Measurements from ENCODE around the gene ZNF8. TPM values are rescaled to one million over a fixed set of nuclear protein-coding genes. Genes with fewer than 3 reads are reported as not detected.
"Not testable (repeated sequence)": the region's sequence is repeated elsewhere in the genome, so short reads cannot be mapped to it uniquely, and the experiment has no call there.

Gene ZNF8
- total and polyA plus RNA-seq, 11 donors = 2.6 to 7.8 (median 5.2) TPM

- intact Hi-C loops (cut with DNase I) = no loop called here
- TF ChIP-seq POLR2A (IDR thresholded peaks at IDR 0.05) = no peak
- TF ChIP-seq, protein P1, sequence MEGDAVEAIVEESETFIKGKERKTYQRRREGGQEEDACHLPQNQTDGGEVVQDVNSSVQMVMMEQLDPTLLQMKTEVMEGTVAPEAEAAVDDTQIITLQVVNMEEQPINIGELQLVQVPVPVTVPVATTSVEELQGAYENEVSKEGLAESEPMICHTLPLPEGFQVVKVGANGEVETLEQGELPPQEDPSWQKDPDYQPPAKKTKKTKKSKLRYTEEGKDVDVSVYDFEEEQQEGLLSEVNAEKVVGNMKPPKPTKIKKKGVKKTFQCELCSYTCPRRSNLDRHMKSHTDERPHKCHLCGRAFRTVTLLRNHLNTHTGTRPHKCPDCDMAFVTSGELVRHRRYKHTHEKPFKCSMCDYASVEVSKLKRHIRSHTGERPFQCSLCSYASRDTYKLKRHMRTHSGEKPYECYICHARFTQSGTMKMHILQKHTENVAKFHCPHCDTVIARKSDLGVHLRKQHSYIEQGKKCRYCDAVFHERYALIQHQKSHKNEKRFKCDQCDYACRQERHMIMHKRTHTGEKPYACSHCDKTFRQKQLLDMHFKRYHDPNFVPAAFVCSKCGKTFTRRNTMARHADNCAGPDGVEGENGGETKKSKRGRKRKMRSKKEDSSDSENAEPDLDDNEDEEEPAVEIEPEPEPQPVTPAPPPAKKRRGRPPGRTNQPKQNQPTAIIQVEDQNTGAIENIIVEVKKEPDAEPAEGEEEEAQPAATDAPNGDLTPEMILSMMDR (IDR thresholded peaks at IDR 0.05) = no peak
- Histone ChIP-seq H3K27ac (no peak overlapping the region), H3K36me3 (peaks cover 9 to 100% (median 97%) of the 10 kb centered on the region in 9 donors), H3K9me3 (peaks cover 4 to 100% (median 99%) of the 10 kb centered on the region in 12 donors), H3K4me3 (no peak overlapping the region), H3K27me3 (no peaks in the 10 kb centered on the region), H3K4me1 (no peaks in the 10 kb centered on the region)
- DNase-seq (no peak), ATAC-seq (no peak)
- WGBS, 4 donors = 95 to 99% (median 97%) methylated on average over 3 of the region's 3 CpGs
Measured at GRCh38 chr19:58248886-58249285, 29.9 kb upstream of the ZNF8 start.

DNA sequence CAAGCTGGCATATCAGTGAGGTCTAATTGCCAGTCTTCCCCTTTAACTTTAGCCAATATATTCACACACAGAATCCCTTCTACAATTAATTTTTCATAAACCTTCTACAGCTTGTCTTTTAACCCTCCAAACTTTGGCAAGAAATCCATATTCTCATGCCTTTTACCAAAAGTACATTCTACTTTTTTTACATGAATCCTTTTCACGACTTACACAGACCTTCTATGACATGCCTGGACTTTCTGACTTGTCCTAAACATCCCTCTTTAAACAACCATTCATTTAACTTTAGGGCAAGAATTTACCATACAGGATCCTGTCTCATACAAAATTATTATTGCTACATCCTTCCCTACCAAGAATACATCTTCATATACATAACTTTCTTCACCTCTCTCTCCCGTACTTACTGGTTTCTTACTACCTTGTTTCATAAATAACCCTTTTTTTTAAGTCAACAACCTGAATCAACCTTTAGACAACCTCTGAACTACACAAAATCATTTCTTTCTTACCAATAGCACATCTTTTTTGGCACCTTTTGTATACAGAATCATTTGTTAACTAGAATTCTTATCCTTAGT is 26.6 kb upstream of the ZNF8 start:
- intact Hi-C loops (cut with DNase I) = loop anchor here in 3 of 10 donors (5.0 to 10.0 kb wide), 2 partner anchors 35 to 57 kb away; no protein-coding TSS in a partner anchor
- ATAC-seq (no peak), DNase-seq (no peak)
- Histone ChIP-seq H3K9me3 (peaks cover 8 to 100% (median 100%) of the 10 kb centered on the region in 12 donors), H3K27me3 (no peaks in the 10 kb centered on the region), H3K4me3 (no peak overlapping the region), H3K4me1 (no peaks in the 10 kb centered on the region), H3K36me3 (peaks cover 18 to 100% (median 91%) of the 10 kb centered on the region in 9 donors), H3K27ac (no peak overlapping the region)
- WGBS, 4 donors = 95 to 98% (median 96%) methylated on average over 2 of the region's 2 CpGs
- TF ChIP-seq, protein P1 (IDR thresholded peaks at IDR 0.05) = no peak
- TF ChIP-seq POLR2A (IDR thresholded peaks at IDR 0.05) = no peak

GRCh38 chr19:58258259-58258658 is 20.5 kb upstream of the ZNF8 start:
- peaks cover 40 to 99% (median 84%) of the 10 kb centered on the region in 9 donors for H3K36me3 ChIP-seq
- not testable (repeated sequence) for H3K4me1 ChIP-seq, H3K27ac ChIP-seq, H3K27me3 ChIP-seq, H3K4me3 ChIP-seq, DNase-seq, ATAC-seq
- peaks cover 21 to 100% (median 99%) of the 10 kb centered on the region in 12 donors for H3K9me3 ChIP-seq
- WGBS, 4 donors = 33 to 98% (median 84%) methylated on average over 3 to 4 of the region's 4 CpGs
- intact Hi-C loops (cut with DNase I) = loop anchor here in 4 of 10 donors (5.0 to 10.0 kb wide), 3 partner anchors 61 to 276 kb away; no protein-coding TSS in a partner anchor

- intact Hi-C loops (cut with DNase I) = loop anchor here in 3 of 10 donors (5.0 to 10.0 kb wide), 3 partner anchors 57 to 134 kb away; no protein-coding TSS in a partner anchor
- Histone ChIP-seq H3K4me3 (no peak overlapping the region), H3K27me3 (no peaks in the 10 kb centered on the region), H3K4me1 (no peaks in the 10 kb centered on the region), H3K9me3 (peaks cover 21 to 100% (median 99%) of the 10 kb centered on the region in 12 donors), H3K36me3 (peaks cover 30 to 98% (median 67%) of the 10 kb centered on the region in 9 donors), H3K27ac (no peak overlapping the region)
- ATAC-seq (no peak), DNase-seq (no peak)
- TF ChIP-seq, protein P1 (IDR thresholded peaks at IDR 0.05) = no peak
- no peak for TF ChIP-seq POLR2A (IDR thresholded peaks at IDR 0.05)
- 94 to 99% (median 96%) methylated on average over 3 of the region's 3 CpGs for WGBS, 4 donors
Measured at GRCh38 chr19:58261600-58261967, 17.2 kb upstream of the ZNF8 start.

Measured in heart left ventricle (tissue), 16 donors.